CD14-positive monocyte (primary cell): Measurements from ENCODE around the gene ZNF506. TPM values are rescaled to one million over a fixed set of nuclear protein-coding genes. Genes with fewer than 3 reads are reported as not detected.
"Not testable (repeated sequence)": the region's sequence is repeated elsewhere in the genome, so short reads cannot be mapped to it uniquely, and the experiment has no call there.

ENCODE experiments used
- DNase-seq, 3 donors: peaks; one replicate each; pipeline ENCODE4 v3.0.0-alpha.2; 2011 to 2022
- H2AFZ ChIP-seq: 2 replicates; pipeline ENCODE4 v1.6.0; 2012; ENCODE audit warnings: mild to moderate bottlenecking, low read depth, low read length, inconsistent platforms; ENCODE audit not compliant: insufficient read depth, poor library complexity, severe bottlenecking
- H3K27ac ChIP-seq, 2 donors: 1 replicate in 1 of 2; 2 replicates in 1 of 2; pipeline ENCODE4 v1.5.1; 2012 to 2013; ENCODE audit warnings: low read length in 2 of 2, control low read depth in 1 of 2, inconsistent platforms in 1 of 2, low read depth in 1 of 2, mild to moderate bottlenecking in 1 of 2
- H3K27me3 ChIP-seq, 2 donors: one replicate each; pipeline versions ENCODE4 v1.6.0 to v1.6.1; 2011 to 2013; ENCODE audit warnings: low read length in 2 of 2; ENCODE audit not compliant: control insufficient read depth in 2 of 2, insufficient read depth in 2 of 2
- H3K36me3 ChIP-seq, 2 donors: replicated peaks in 1 of 2; 1 replicate in 1 of 2; 2 replicates in 1 of 2; pipeline versions ENCODE4 v1.5.1 to v1.6.1; 2012 to 2013; ENCODE audit warnings: low read length in 2 of 2, control low read depth in 1 of 2, inconsistent platforms in 1 of 2, mild to moderate bottlenecking in 1 of 2; ENCODE audit not compliant: insufficient read depth in 2 of 2, control insufficient read depth in 1 of 2
- H3K4me1 ChIP-seq, 2 donors: 1 replicate in 1 of 2; 2 replicates in 1 of 2; pipeline versions ENCODE4 v1.5.1 to v1.6.1; 2012 to 2013; ENCODE audit warnings: low read length in 2 of 2, control low read depth in 1 of 2, inconsistent platforms in 1 of 2, mild to moderate bottlenecking in 1 of 2, moderate library complexity in 1 of 2; ENCODE audit not compliant: insufficient read depth in 2 of 2, control insufficient read depth in 1 of 2
- H3K4me2 ChIP-seq: replicated peaks from 2 replicates; pipeline ENCODE3; 2012; ENCODE audit warnings: low read length, moderate library complexity, mild to moderate bottlenecking; ENCODE audit not compliant: poor library complexity, severe bottlenecking; ENCODE audit errors: extremely low read depth
- H3K4me3 ChIP-seq, 3 experiments: fragments of 200-600 bp in 1 of 3; sonication (generic) in 1 of 3; replicated peaks in 1 of 3; 1 replicate in 2 of 3; 2 replicates in 1 of 3; pipeline ENCODE4 v1.5.1; 2011 to 2013; ENCODE audit warnings: low read length in 3 of 3, mild to moderate bottlenecking in 3 of 3, control low read depth in 2 of 3, low read depth in 2 of 3, inconsistent platforms in 1 of 3, moderate library complexity in 1 of 3
- H3K79me2 ChIP-seq: 2 replicates; pipeline ENCODE4 v1.6.0; 2012; ENCODE audit warnings: mild to moderate bottlenecking, control low read depth, inconsistent platforms, low read length, moderate library complexity; ENCODE audit not compliant: insufficient read depth
- H3K9ac ChIP-seq: 2 replicates; pipeline ENCODE4 v1.6.0; 2017; ENCODE audit warnings: low read length, mild to moderate bottlenecking; ENCODE audit not compliant: insufficient read depth, poor library complexity, severe bottlenecking
- H3K9me3 ChIP-seq, 2 donors: replicated peaks in 1 of 2; 1 replicate in 1 of 2; 2 replicates in 1 of 2; pipeline versions ENCODE4 v1.5.1 to v1.6.1; 2012 to 2013; ENCODE audit warnings: low read length in 2 of 2, control low read depth in 1 of 2; ENCODE audit not compliant: control insufficient read depth in 1 of 2, insufficient read depth in 1 of 2
- H4K20me1 ChIP-seq: 2 replicates; pipeline ENCODE4 v1.6.0; 2012; ENCODE audit warnings: mild to moderate bottlenecking, low read length, control low read depth, moderate library complexity; ENCODE audit not compliant: insufficient read depth
- H3K27ac Mint-ChIP-seq, 7 donors: one replicate each; pipeline ENCODE4 v1.8.0; 2020; ENCODE audit warnings: mild to moderate bottlenecking in 7 of 7, mixed read lengths in 7 of 7, moderate library complexity in 6 of 7, inconsistent platforms in 2 of 7
- H3K27me3 Mint-ChIP-seq, 3 donors: one replicate each; pipeline ENCODE4 v1.8.0; 2021 to 2022; ENCODE audit warnings: low read depth in 3 of 3, mild to moderate bottlenecking in 3 of 3, mixed read lengths in 3 of 3, moderate library complexity in 3 of 3, inconsistent platforms in 1 of 3
- H3K36me3 Mint-ChIP-seq, 2 donors: one replicate each; pipeline ENCODE4 v1.8.0; 2020; ENCODE audit warnings: mixed read lengths in 2 of 2, inconsistent platforms in 1 of 2, mild to moderate bottlenecking in 1 of 2
- H3K4me1 Mint-ChIP-seq: one replicate; pipeline ENCODE4 v1.8.0; 2020; ENCODE audit warnings: mild to moderate bottlenecking, mixed read lengths
- H3K4me3 Mint-ChIP-seq, 2 donors: one replicate each; pipeline ENCODE4 v1.8.0; 2020; ENCODE audit warnings: mild to moderate bottlenecking in 2 of 2, mixed read lengths in 2 of 2, moderate library complexity in 1 of 2
- H3K9me3 Mint-ChIP-seq, 7 donors: one replicate each; pipeline ENCODE4 v1.8.0; 2020 to 2022; ENCODE audit warnings: mixed read lengths in 7 of 7, mild to moderate bottlenecking in 6 of 7, moderate library complexity in 6 of 7, inconsistent platforms in 2 of 7
- WGBS: methylation state at CpG from one replicate; pipeline ENCODE4 v1.1.5; 2013; ENCODE audit warnings: missing lambda C conversion rate; ENCODE audit not compliant: insufficient coverage; 5-methylcytosine and 5-hydroxymethylcytosine counted together
- intact Hi-C, 2 donors: fragments of 100-400 bp; cut with micrococcal nuclease; formaldehyde crosslinking; loops; one replicate each; pipeline versions ENCODE4 v1.15.0 to v1.15.1; 2023
- polyA plus RNA-seq, 3 donors: library from polyadenylated mRNA; depleted of rRNA in 1 of 3; unstranded in 2 of 3; stranded (reverse) in 1 of 3; fragments of 300-500 nt in 2 of 3; fragments of >200 nt in 1 of 3; fragmentation: Illumina TruSeq in 2 of 3; gene quantifications; 1 replicate in 2 of 3; 2 replicates in 1 of 3; pipeline ENCODE4 v1.2.3, GENCODE V29; 2012 to 2021
- TF ChIP-seq, protein P1 (sequence below): fragments of 200-600 bp; IDR thresholded peaks from one replicate; pipeline ENCODE4 v1.8.0; 2022; ENCODE audit warnings: antibody characterized with exemption, mild to moderate bottlenecking

ZNF506 gene
- polyA plus RNA-seq, 3 donors, result 4.1 to 8.3 (median 6.1) TPM

DNA sequence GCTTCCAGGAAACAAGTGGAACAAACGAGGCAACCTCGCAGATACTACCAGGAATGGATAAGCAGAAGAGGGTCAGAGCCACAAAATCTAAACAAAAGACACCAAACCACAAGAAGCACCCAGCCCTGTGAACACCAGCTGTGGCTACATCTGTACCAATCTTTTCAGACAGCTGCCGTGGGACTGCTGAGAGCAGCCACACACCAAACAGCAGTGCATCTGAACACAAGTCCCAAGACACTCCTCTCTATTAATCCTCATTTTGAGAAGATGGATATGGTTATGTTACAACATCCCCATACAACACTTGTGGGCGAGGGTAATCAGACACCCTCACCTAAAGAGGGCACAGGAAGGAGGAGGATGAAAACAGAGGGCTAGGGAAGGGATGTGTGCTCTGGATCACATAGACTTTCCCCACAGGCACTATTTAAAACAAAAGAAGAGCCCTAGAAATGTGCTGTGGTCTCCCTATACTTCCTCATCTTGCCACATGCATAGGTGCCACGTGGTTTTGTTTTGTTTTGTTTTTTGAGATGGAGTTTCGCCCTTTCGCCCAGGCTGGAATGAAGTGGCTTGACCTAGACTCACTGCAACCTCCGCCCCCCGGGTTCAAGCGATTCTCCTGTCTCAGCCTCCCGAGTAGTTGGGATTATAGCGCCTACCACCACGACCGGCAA lies 47.1 kb downstream of the ZNF506 start:
- DNase-seq, result no peak
- TF ChIP-seq, protein P1, sequence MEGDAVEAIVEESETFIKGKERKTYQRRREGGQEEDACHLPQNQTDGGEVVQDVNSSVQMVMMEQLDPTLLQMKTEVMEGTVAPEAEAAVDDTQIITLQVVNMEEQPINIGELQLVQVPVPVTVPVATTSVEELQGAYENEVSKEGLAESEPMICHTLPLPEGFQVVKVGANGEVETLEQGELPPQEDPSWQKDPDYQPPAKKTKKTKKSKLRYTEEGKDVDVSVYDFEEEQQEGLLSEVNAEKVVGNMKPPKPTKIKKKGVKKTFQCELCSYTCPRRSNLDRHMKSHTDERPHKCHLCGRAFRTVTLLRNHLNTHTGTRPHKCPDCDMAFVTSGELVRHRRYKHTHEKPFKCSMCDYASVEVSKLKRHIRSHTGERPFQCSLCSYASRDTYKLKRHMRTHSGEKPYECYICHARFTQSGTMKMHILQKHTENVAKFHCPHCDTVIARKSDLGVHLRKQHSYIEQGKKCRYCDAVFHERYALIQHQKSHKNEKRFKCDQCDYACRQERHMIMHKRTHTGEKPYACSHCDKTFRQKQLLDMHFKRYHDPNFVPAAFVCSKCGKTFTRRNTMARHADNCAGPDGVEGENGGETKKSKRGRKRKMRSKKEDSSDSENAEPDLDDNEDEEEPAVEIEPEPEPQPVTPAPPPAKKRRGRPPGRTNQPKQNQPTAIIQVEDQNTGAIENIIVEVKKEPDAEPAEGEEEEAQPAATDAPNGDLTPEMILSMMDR, result no peak
- Histone ChIP-seq H4K20me1 (no peaks in the 10 kb centered on the region), H3K4me2 (no peak overlapping the region), H3K4me1 (peaks cover 12 to 16% of the 10 kb centered on the region in 2 donors), H3K36me3 (no peaks in the 10 kb centered on the region), H3K27me3 (no peaks in the 10 kb centered on the region), H2AFZ (no peak overlapping the region), H3K9me3 (peaks cover 19 to 22% of the 10 kb centered on the region in 2 donors), H3K79me2 (peaks cover 4% of the 10 kb centered on the region), H3K9ac (no peak overlapping the region), H3K27ac (no peak overlapping the region), H3K4me3 (no peak overlapping the region)
- H3K27ac Mint-ChIP-seq, result peak overlapping the region in 1 of 7 donors; percentile 10
- H3K9me3 Mint-ChIP-seq, result peaks cover 27 to 54% (median 38%) of the 10 kb centered on the region in 7 donors
- peaks cover 2 to 10% of the 10 kb centered on the region in 2 donors for H3K36me3 Mint-ChIP-seq
- 56% methylated on average over 7 of the region's 14 CpGs for WGBS
- H3K4me1 Mint-ChIP-seq, result peaks cover 18% of the 10 kb centered on the region
- intact Hi-C loops, result loop anchor here (5.0 to 10.0 kb wide), 5 partner anchors 42 to 240 kb away; partner anchors contain the start of genes CILP2 (in 1 of the 2), ZNF101 (in 1 of the 2), ZNF14 (in 1 of the 2) and ZNF506 (in 1 of the 2)
- H3K27me3 Mint-ChIP-seq, result peaks cover 0 to 1% (median 0%) of the 10 kb centered on the region in 3 donors
- H3K4me3 Mint-ChIP-seq, result no peak overlapping the region

DNA sequence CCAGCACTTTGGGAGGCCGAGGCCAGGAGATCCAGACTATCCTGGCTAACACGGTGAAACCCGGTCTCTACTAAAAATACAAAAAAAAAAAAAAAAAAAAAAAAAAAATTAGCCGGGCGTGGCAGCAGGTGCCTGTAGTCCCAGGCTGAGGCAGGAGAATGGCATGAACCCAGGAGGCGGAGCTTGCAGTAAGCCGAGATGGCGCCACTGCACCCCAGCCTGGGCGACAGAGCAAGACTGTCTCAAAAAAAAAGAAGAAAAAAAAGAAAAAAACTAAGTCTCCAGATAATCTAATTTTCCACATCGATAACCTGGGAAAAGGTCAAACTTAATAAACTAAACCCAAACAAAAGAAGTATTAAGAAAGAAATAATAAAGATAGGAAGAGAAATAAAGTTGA lies 49.6 kb downstream of the ZNF506 start:
- H3K36me3 Mint-ChIP-seq, H3K27ac Mint-ChIP-seq, H3K9ac ChIP-seq, H3K27ac ChIP-seq, H3K4me3 ChIP-seq, DNase-seq, H3K27me3 ChIP-seq, H3K27me3 Mint-ChIP-seq, H3K4me3 Mint-ChIP-seq, H3K79me2 ChIP-seq, H3K36me3 ChIP-seq, H4K20me1 ChIP-seq, H3K4me2 ChIP-seq, H2AFZ ChIP-seq: not testable (repeated sequence)
- peaks cover 11% of the 10 kb centered on the region for H3K4me1 Mint-ChIP-seq
- intact Hi-C loops, result loop anchor here in 1 of 2 donors (10.0 kb wide), 1 partner anchor 237 kb away; the partner anchor contains the start of gene CILP2
- H3K9me3 Mint-ChIP-seq, result peaks cover 22 to 54% (median 44%) of the 10 kb centered on the region in 7 donors
- Histone ChIP-seq H3K4me1 (peaks cover 8 to 12% of the 10 kb centered on the region in 2 donors), H3K9me3 (peaks cover 20 to 25% of the 10 kb centered on the region in 2 donors)
- 90% methylated on average over 2 of the region's 10 CpGs for WGBS

DNA sequence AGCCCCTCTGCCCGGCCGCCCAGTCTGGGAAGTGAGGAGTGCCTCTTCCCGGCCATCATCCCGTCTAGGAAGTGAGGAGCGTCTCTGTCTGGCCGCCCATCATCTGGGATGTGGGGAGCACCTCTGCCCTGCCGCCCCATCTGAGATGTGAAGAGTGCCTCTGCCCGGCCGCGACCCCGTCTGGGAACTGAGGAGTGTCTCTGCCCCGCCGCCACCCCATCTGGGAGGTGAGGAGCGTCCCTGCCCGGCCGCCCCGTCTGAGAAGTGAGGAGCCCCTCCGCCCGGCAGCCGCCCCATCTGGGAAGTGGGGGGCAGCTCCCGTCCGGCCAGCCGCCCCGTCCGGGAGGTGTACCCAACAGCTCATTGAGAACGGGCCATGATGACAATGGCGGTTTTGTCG lies 51.6 kb downstream of the ZNF506 start:
- not testable (repeated sequence) for H3K27me3 ChIP-seq, H3K9ac ChIP-seq, H3K4me1 ChIP-seq, H3K27ac ChIP-seq, H3K36me3 ChIP-seq, DNase-seq, H3K4me2 ChIP-seq, H3K4me3 ChIP-seq, H3K4me3 Mint-ChIP-seq, H2AFZ ChIP-seq, H3K4me1 Mint-ChIP-seq, H4K20me1 ChIP-seq, H3K27ac Mint-ChIP-seq, H3K79me2 ChIP-seq, H3K36me3 Mint-ChIP-seq, H3K27me3 Mint-ChIP-seq
- peaks cover 27 to 73% (median 55%) of the 10 kb centered on the region in 7 donors for H3K9me3 Mint-ChIP-seq
- WGBS, result 97% methylated on average over 9 of the region's 28 CpGs
- H3K9me3 ChIP-seq, result peaks cover 32 to 34% of the 10 kb centered on the region in 2 donors
- intact Hi-C loops, result loop anchor here in 1 of 2 donors (10.0 kb wide), 1 partner anchor 235 kb away; the partner anchor contains the start of gene CILP2
